Measurements from ENCODE around the gene ASB6.
"Not testable (repeated sequence)": the region's sequence is repeated elsewhere in the genome, so short reads cannot be mapped to it uniquely, and the experiment has no call there.

ASB6 gene

DNA sequence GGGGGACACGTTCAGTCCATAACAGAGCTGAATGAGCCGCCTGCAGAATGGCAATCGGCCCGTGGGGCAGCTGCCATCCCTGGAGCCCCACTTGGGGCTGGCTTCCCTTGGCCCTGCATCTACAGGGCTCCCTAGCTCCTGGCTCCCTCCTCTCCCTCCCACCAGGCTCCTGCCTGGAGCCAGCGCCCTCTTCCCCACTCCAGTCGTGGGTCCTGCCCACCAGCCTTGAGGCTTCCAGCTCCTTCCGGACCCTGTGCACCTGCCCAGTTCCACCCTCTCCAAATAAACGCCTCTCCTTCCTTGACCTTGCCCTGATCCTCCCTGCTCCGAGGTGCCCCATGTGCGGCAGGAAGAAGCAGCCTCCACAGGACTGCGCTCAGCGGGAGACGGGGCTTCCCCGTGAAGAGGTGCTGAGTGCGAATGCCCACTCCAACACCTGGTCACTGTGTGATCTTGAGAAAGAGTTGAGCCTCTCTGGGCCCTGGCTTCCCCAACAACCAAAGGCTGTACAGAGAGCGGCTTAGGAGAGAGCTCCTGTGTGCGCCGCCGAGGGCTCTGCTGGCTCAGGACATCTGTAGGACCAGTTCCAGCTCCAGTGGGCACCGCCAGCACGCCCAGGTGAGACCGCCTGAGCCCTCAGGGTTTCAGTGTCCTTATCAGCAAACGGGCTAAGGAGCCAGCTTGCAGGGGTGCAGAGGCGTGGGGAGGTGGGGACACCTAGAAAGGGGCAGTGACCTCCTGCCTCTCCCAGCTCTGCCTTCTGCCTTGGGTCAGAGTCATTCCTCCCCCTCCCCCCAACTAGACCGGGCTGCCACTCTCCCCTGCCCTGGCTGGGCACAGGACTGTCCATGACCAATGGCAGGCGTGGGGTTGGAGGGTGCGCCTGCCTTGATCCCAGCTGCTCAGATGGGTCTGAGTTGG, 33.1 kb downstream of the ASB6 start:
- no peak for DNase-seq (ENCODE audit: low read depth in 2 of 2)

DNA sequence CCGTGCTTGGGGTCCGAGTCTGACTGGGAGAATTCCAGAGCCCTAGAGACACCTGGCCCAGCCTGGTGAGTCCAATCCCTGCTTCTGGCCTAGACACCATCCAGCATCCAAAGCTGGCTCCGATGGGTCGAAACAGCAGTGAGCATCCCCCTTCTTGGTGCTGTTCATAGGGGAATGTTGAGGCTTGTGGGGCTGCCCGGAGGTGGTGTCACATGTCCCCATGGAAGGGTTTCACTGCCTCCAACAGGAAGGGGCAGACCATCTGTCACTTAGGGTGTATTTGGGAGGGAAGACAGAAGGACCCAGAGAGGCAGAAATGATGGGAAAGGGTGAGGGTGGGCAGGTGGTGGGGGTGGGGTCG, 34.9 kb downstream of the ASB6 start:
- no peak for DNase-seq (ENCODE audit: low read depth in 2 of 2)

DNA sequence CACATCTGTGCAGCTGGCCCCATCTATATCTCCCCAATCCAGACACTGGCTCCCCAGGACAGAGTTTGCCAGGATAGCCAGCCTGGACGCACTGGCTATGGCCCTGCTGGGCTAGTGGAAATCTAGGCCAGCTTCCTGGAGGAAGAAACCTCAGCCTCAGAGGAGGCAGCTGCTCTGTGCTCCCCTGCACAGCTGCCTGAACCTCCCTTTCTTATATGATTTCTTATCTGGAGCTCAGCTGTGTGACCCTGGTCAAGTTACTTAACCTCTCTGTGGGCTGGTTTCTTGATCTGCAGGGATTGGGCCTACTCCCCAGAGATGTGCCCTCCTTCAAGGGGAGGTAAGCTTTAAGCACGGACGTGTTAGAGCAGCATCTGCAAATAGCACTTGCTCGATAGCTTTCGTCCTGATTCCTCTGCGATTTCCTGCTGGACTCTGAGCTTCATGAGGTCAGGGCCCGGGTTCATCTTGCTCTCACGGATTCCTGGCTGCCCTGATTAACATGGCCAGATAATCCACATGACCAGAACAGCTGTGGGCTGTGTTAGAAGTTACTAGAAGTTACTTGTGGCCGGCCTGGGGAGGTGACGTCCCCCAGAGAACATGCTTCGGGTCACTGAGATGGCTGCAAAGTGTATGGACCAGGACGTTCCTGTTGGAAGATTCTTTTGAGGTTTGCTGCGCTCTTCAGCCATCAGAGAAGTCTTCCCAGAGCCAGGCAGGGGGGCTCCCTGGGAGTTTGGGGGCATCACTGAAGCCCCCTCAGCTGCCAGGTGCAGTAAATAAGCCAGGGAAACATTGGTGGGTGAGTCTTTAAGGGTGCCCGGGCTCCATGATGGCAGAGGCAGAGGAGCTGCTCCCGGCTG, 35.6 kb downstream of the ASB6 start:
- DNase-seq (ENCODE audit: low read depth in 2 of 2): no peak

DNA sequence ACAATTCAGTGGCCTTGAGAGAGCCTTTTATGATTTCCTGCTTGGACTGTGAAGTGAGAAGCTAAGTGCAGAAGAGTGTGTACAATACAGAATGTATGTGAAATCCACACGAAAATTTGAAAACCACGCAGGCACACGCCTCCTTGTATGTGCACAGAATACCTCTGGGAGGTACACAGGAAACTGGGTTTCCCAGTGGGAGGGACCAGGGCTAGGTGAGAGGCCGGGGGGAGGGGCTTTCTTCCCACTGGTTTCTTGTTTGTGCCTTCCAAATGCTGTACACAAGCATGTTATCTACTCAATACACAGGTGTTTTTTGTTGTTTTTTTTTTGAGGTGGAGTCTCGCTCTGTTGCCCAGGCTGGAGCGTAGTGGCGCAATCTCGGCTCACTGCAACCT, 37.2 kb downstream of the ASB6 start:
- no peak for DNase-seq (ENCODE audit: low read depth in 2 of 2)

DNA sequence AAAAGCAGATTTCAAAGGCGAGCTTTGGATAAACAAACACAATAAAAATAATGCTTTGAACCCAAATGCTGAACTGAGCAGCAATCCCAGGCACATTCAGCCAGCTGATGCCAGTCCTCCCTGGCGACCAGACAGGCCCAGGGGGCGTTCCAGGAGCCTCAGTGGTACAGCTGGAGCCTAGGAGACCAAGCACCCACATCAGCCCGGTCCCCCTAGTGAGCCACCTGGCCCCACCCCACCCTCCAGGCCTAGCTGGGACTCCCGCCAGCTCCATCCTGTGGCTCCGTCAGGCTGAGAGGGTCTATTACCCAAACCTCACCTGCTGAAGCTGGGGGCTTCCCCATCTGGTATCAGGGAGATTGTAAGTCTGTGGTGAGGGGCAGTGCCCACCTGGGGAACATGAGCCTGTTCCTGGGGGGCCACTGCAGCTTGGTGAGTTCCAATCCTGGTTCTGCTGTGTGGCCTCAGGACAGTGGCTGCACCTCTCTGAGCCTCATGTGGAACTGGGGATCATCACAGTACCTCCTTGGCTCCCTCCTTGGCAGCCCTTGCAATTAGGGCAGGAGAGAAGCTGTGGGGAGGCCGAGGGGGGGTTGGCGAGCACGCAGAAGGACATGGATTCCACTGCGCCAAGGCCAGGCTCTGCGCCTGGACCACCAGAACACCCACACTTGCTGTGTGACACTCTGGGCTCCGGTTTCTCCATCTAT, 37.7 kb downstream of the ASB6 start:
- DNase-seq (ENCODE audit: low read depth in 2 of 2): no peak

DNA sequence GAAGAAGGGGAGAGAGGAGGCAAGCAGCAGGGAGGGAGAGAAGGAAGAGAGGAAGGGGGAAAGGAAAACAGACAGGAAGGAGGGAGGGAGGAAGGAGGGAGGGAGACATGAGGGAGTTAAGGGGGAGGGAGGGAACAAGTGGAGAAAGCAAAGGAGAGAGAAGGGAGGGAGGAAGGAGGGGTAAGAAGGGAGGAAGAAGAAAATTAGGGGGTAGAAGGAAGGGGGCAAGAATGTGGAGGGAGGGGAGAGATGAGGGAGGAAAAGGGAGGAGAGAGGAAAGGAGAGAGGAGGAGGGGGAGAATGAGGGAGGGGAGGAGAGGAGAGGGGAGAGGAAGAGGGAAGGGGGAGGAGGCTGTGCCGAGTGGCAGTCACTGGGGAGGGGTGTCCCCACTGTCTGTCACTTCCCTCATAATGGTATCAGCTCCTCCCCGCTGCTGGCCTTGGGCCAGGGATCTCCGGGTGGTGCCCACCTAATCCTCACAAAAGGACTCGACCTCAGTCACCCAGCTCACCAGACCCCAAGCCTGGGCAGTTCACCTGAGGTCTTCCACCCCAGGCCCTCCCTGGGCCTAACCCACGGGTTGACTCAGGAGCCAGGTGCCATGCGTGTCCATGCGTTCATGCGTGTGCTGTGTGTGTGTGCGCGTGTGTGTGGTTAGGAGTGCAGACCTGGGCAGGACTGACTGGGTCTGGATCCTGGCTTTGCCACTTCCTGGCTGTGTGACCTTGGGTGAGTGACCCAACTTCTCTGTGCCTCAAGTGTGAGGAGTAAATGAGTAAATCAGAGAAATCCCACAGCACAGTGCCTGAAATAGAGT, 39.1 kb downstream of the ASB6 start:
- no peak for DNase-seq (ENCODE audit: low read depth in 2 of 2)

DNA sequence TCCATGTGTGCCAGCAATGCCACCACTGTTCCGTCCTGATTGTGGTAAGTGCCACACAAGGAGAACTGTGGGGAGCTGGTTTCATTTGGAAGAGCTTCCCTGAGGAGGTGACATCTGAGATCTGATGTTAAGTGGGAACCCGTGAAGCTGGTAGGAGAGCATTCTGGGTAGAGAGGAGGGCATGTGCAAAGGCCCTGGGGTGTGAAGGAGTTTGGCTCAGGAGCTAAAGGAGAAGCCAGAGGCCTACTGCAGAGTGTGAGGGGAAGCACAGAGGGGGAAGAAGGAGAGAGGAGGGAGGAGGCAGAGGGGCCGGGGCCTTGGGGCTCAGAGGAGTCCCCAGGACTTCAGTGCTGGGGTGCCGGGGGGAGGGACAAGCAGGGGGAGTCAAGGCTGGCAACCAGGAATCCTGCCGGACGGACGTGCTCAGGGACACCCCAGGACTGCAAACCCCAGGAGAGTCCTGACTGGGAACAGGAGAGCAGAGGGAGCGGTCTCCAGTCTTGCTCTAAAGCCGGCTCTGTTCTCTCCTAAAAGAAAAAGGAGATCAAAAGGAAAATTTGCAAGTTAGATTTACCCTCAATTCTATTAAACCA, 40.8 kb downstream of the ASB6 start:
- no peak for DNase-seq (ENCODE audit: low read depth in 2 of 2)

DNA sequence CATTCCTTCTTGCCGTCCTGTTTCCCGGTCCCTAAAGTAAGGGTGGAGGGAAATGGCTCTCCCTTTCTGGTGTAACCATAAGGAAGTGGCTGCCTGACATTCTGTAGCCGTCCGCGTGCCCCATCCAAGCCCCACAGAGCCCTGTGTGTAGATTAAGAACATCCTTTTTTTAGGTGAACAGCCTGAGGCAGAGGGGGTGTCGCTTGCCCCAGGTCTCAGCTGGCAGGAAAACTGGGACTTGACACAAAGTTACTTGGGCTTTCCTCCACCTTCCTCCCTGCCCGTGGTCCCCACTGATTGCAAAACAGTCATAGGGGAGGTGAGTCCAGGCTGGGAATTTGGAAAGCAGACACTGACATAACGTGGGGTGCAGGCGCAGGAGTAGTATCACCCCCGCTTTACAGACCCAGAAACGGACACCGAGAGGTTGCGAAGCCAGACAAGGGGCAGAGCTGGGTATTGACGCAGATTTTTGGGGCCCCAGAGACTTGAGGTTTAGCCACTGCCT, 43.8 kb downstream of the ASB6 start:
- DNase-seq (ENCODE audit: low read depth in 2 of 2): no peak

DNA sequence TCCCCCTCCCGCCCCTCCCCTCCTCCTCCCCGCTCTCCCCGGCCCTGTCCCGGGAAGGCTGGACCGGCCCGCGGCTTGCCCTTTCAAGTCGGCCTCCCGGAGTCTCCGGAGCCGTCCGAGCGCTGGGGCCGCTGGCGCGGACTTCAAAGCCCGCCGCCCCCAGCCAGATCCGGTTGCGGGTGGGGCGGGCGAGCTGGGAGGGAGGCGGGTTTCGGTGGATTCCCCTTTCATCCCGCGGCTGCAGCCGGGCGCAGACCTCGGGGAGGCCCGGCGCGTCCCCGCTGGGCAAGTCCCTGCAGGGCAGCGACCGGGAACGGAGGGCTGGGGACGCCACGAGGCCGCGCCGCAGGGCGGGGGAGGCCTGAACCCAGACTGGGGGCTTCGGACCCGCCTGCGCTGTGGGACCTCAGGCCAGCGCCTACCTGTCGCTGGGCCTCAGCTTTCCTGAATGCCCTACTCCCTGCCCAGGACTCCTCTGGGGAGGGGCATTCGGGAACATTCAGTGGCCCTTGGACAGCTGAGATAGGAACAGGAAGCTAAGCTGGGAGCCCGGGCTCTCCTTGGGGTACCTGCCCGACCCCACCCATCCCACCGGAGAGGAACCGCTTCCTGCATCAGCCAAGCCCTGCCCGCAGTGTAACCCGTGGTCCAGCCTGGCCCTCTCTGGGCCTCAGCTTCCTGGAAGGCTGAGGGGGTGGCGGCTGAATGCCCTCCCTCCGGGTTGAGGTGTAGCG, 44.4 kb downstream of the ASB6 start:
- DNase-seq (ENCODE audit: low read depth in 2 of 2): no peak

DNA sequence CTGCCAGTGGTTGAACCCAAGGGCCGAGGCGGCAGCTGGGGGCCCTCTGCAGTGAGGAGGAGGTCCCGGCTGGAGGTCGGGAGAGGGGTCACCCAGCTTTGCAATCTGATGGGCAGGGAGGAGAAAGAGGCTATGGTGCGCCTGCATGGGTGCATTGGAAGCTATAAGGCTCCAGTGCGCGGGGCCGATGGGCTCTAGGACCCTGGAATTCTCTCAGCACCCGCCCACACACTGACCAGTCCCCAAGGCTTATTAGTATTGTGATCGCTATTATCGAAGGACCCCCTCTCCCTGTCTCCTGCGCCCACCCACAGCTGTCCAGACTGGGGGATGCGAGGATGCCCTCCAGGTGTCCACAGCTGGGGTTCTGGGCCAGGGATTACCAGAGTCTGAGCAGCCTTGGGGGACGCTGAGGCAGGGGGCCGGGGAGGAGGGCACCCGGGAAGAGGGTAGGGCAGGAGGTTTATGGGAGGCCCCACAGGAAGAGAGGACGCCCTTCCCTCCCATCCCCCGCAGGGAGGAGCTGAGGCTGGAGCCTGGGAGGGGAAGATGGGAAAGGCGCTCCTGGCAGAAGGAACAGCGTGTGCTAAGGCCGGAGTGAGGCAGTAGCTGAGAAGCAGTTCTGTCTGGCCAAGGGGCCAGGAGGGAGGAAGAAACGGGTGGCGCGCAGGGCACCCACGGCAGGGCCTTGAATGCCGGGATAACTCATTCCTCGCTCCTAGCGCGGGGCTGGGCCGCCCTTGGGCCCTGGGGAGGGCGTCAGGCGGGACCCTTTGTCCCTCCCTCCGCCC, 45.2 kb downstream of the ASB6 start:
- no peak for DNase-seq (ENCODE audit: low read depth in 2 of 2)

DNA sequence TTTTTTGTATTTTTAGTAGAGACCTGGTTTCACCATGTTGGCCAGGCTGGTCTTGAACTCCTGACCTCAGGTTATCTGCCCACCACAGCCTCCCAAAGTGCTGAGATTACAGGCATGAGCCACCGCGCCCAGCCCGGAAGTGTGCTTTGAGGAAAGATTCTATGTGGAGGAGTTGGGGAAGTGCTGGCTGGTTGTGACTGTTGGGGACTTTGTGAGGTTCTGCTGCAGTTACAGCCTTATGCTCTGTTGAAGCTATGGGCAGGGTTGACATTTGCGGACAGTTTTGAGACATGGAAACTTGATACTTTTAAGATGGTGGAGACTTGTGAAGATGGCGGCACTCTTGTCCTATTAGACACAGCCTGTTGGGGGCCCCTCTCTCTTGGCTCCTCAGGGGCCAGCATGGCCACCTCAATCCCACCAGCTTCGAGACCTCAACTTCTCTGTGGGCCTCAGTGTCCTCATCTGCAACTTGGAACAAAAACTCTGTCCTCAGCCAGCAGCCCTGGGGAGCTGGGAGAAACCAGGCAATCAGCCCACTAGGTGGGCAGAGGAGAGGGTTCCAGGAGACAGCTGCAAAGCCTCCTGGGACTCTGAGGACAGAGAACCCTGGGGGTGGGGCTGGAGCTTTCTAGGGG, 45.9 kb downstream of the ASB6 start:
- DNase-seq (ENCODE audit: low read depth in 2 of 2): no peak

DNA sequence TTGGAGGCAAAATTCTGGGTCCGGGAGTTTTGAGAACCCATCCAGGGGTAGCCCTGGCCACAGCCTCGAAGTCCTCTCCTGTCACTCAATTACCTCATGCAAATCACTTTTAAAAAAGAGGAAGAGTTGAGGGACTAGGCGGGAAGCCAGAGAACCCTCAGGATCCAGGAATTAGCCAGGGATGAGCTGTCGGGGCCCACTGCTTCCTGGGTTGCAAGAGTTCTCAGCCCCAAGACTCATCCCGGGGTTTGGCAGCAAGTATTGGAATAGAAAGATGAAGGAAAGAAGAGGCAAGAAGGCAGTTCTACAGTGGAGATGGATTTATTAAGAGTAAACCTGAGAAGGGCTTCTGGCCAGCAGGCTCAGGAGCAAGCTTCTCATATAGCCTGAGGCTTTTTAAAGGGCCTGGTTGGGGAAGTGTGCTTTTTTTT, 46.6 kb downstream of the ASB6 start:
- DNase-seq (ENCODE audit: low read depth in 2 of 2): no peak

DNA sequence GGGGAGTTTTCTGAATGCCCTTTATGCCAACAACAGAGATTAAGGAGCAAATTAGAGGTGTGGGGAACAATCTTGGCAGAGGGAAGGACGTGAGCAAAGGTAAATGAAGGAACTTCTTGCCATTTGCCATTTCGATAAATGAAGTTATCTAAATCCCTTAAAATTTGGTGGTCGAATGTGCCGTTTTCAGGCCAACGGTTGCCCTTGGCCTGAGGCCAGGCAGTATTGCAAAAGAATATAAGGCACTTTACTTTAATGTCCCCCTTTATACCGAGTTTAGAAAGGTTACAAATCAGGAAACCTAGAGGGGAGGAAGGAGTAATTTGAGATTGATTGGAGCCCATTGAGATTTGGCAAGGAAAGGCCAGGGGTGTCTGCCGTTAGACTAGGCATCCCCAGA, 47.3 kb downstream of the ASB6 start:
- no peak for DNase-seq (ENCODE audit: low read depth in 2 of 2)

DNA sequence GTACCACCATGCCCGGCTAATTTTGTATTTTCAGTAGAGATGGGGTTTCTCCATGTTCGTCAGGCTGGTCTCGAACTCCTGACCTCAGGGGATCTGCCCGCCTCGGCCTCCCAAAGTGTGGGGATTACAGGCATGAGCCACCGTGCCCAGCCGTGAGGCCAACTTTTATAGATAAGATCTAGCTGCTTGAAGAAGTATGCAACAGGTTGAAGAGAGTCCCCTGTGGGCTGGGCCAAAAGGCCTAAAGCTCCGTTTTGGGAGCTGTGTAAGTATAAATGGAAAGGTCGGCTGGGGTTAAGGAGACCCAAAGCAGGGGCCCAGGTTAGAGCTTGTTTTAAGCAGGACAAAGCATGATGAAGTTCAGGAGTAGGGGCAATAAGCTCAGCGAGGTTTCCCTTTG, 49.2 kb downstream of the ASB6 start:
- DNase-seq (ENCODE audit: low read depth in 2 of 2): not testable (repeated sequence)

DNA sequence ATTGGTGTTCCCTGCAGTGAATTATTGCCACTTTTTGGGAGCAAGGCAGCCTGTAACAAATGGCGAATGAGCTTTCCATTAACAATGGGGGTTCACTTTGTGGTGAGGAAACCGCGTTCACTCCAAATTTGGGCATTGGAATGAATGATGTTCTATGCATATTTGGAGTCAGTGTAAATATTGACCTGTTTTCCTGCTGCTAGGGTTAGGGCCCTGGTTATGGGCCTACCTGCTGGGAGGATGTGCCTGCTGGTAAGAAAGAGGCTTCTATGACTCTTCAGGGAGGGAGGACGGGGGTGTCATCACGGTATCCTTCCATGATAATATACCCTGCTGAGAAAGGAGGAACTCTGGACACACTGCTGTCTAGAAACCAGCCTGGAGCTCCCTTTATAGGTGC, 50.0 kb downstream of the ASB6 start:
- no peak for DNase-seq (ENCODE audit: low read depth in 2 of 2)

DNA sequence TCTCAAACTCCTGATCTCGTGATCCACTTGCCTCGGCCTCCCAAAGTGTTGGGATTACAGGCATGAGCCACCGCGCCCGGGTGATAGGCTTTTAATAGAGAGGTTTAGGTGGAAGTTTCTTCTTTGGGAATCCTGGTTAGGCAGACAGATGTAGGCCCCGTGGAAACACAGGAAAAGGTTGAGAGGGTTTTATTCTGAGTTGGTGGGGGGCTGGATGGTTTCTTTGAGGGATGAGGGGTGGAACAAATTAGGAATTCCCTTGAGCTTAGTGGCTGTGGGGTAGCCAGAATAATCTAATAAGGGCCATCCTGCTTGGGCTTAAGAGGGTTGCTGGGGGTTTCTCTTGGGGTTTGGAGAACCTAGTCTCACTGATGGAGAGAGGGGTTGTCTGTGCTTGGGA, 51.5 kb downstream of the ASB6 start:
- DNase-seq (ENCODE audit: low read depth in 2 of 2): no peak

DNA sequence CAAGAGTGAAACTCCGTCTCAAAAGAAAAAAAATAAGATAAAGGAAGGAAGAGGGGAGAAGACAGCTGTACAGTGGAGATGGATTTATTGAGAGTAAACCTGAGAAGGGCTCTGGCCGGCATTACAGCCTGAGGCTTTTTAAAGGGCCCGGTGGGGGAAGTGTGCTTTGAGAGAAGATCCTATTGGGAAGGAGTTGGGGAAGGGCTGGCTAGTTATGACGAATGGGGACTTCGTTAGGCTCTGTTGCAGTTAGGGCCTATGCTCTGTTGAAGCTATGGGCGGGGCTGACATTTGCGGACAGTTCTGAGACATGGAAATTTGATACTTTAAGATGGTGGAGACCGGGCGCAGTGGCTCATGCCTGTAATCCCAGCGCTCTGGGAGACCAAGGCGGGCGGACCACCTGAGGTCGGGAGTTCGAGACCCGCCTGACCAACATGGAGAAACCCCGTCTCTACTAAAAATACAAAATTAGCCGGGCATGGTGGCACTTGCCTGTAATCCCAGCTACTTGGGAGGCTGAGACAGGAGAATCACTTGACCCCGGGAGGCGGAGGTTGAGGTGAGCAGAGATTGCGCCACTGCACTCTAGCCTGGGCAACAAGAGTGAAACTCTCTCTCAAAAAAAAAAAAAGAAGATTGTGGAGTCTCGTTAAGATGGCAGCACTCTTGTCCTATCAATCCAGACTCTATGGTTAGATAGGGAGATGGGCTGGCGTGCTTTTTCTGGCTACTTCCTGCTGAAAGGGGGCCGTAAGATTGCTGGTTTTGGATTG, 54.3 kb downstream of the ASB6 start:
- no peak for DNase-seq (ENCODE audit: low read depth in 2 of 2)

DNA sequence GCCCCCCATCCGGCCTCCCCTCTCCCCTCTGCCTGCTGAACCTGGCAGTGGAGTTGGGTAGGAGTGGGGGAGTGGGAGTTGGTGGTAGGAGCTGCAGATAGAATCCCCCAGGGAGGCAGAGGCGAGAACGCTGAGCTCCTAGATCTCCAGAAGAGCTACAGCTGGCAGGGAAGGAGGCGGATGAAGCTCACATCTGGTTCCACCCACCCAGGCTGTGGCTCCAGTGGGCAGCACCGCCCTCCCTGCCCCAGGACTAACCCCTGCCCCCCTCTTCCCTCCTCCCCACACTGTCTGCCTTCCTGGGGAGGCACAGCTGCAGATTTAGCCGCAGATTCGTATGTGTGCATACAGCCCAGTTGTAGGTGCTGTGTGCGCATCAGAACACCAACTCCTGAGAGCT, 55.3 kb downstream of the ASB6 start:
- no peak for DNase-seq (ENCODE audit: low read depth in 2 of 2)
